Ovary (tissue), 3 donors: ENCODE measurements around the gene CDC42BPB.

Experiments used
- EP300 ChIP-seq: sonication (generic); formaldehyde crosslinking; IDR thresholded peaks from one replicate; pipeline ENCODE4 v1.6.1; 2017; ENCODE audit warnings: antibody characterized with exemption
- TF ChIP-seq, protein P1 (sequence below), 3 donors: fragments of 450-650 bp in 2 of 3; fragments of 200-600 bp in 1 of 3; IDR thresholded peaks; one replicate each; pipeline versions ENCODE4 v1.5.1 to v1.8.0; 2016 to 2022; ENCODE audit warnings: antibody characterized with exemption in 3 of 3, mild to moderate bottlenecking in 1 of 3
- donor health status: DM: no; HTN: no; CAD: no.

- TF ChIP-seq, protein P1, sequence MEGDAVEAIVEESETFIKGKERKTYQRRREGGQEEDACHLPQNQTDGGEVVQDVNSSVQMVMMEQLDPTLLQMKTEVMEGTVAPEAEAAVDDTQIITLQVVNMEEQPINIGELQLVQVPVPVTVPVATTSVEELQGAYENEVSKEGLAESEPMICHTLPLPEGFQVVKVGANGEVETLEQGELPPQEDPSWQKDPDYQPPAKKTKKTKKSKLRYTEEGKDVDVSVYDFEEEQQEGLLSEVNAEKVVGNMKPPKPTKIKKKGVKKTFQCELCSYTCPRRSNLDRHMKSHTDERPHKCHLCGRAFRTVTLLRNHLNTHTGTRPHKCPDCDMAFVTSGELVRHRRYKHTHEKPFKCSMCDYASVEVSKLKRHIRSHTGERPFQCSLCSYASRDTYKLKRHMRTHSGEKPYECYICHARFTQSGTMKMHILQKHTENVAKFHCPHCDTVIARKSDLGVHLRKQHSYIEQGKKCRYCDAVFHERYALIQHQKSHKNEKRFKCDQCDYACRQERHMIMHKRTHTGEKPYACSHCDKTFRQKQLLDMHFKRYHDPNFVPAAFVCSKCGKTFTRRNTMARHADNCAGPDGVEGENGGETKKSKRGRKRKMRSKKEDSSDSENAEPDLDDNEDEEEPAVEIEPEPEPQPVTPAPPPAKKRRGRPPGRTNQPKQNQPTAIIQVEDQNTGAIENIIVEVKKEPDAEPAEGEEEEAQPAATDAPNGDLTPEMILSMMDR (IDR thresholded peaks at IDR 0.05): no peak
- no peak for TF ChIP-seq EP300
Observed at GRCh38 chr14:103031956-103032355, 25.4 kb downstream of the CDC42BPB start.
